ENCODE data around the gene UNC93B1.

UNC93B1 gene

DNA sequence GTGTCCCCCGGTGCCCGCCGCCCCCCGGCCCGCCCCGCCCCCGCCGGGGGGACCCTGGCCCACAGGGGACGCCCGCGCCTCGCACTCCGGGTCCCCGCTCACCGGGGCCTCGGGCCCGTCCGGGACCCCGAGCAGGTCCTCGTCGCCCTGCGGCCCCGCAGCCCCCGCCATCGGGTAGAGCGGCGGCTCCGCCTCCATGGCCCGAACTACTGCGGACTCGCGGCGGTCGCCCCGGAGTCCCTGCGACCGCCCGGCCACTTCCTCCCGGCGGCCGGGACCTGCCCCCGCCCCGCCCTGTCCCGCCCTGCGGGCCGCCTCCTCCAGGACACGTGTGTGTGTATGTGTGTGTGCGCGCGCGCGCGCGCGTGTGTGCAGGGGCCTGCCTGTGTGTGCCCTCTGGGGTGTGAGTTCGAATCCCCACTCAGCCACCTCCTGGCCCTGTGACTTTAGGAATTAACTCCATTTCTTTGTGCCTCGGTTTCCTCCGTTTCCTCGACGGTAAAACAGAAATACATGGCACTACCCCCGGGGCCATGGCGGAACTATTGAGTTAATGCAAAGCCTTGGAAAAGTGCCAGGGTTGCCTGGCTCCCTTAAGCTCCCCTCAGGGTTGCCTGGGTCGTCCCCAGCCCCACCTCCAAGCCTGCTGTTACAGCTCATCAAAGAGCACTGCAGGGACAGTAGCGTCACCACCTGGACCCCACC is at the start of gene UNC93B1:
UNC93B1 (minus strand) TSS at position 252 of the 705 bp plus-strand sequence; CDS start at position 198, 54 bp downstream.
- peak; percentile 94 for DNase-seq (ENCODE audit: extremely low spot score)
- ChIA-PET CTCF (interaction anchor here (0.9 kb wide), 1 partner anchor 10 kb away, joined by 4 read pairs; no protein-coding TSS in a partner anchor), POLR2A (no interaction called here)
- TF ChIP-seq CTCF (IDR thresholded peaks at IDR 0.05; ENCODE audit: control extremely low read depth, extremely low read depth, low read depth, missing control alignments) = no peak

GRCh38 chr11:68053117-68053516 is 49.2 kb upstream of the UNC93B1 start:
- CTCF ChIA-PET = no interaction called here
- no peak for DNase-seq (ENCODE audit: extremely low spot score)

DNA sequence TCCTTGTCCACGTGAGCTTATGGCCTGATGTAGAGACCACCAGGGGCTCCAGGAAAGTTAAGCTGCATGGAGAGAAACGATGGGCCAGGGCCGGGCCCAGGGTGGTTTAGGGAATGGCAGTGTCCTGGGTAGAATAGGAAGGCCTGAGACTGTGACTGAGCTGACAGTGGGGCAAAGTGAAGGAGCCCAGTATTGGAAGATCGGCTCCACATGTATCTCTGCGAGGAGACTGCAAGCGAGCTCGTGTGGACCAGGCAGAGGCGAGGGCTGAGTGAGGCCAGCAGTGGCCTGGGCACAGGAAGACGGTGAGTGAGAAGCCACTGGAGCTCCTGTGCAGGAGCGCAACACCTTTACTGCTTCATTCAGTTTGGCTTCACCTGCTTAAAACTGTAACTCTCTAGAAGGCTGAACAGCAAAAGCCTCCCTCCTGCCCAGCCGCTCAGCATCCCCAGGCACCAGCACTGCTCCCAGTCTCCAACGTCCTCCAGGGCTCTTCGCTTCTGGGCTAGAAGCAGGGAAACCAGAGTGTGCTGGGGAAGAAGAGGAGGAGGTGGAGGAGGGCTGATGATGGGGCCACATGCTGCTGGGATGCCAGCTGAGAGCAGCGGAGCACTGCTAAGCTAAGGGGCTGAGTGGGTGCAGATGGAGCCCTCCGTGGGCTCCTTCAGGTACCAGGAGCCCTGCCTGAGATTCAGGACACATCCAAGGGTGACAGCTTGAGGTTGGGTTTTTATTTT is 48.4 kb upstream of the UNC93B1 start:
- ChIA-PET POLR2A (interaction anchor here (0.6 to 1.9 kb wide), 2 partner anchors 9 to 71 kb away, joined by 4 to 5 read pairs; no protein-coding TSS in a partner anchor), CTCF (interaction anchor here (1.2 to 3.0 kb wide), 2 partner anchors 11 to 14 kb away, joined by 3 to 13 read pairs; partner anchors contain the start of gene TCIRG1)
- no peak for TF ChIP-seq CTCF (IDR thresholded peaks at IDR 0.05; ENCODE audit: control extremely low read depth, extremely low read depth, low read depth, missing control alignments)
- DNase-seq (ENCODE audit: extremely low spot score) = no peak

More at GRCh38 chr11:68053117-68053516, 49.2 kb upstream of the UNC93B1 start:
- POLR2A ChIA-PET = interaction anchor here (0.6 to 1.9 kb wide), 3 partner anchors 9 to 70 kb away, joined by 4 to 5 read pairs (median 5); no protein-coding TSS in a partner anchor
- TF ChIP-seq CTCF (IDR thresholded peaks at IDR 0.05; ENCODE audit: control extremely low read depth, extremely low read depth, low read depth, missing control alignments) = no peak

DNA sequence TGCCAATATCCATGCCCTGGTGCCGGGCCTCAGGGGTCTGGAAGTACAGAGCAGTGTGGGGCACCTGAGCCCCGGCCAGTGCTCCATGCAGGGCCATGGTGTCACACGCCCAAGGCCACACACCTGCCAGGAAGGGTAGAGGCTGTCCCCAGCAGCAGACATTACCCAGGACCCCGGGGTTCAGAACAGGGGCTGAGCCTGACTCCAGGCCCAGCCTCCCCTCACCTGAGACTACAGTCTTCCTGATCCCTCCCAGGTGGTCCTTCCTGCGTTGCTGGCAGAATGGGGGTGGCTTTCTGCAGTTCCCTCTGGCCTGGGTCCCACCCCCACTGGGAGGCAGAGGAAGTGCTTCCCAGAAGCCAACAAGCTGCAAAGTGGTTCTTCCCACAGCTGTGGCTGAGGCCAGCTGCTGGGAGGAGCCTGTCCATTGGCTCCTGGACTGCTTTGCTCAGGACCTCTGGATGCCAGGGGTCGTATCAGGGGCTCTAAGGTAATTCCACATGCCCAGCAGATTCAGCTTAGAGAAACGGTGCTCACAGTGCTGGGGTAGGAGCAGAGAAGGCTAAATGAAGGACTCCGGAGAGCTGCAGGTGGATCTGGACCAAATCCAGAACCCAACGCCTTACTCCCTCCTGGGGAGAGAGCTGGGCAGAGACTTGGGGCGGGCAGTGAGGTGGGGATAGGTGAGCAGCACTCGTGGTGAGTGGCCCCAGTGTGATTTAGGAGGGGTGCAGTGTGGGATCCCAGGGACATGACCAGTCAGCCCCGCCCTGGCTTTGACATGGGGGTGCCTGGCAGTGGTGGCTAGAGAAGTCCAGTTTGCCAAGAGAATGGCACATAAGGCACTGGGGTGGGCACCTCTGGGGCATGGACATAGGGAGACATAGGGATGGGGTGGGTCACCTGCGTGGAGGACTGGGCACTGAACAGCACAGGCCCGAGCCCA is 47.6 kb upstream of the UNC93B1 start:
- TF ChIP-seq CTCF (IDR thresholded peaks at IDR 0.05; ENCODE audit: control extremely low read depth, extremely low read depth, low read depth, missing control alignments) = no peak
- no peak for DNase-seq (ENCODE audit: extremely low spot score)
- ChIA-PET POLR2A (interaction anchor here (0.6 to 1.9 kb wide), 2 partner anchors 8 to 178 kb away, joined by 3 to 5 read pairs; no protein-coding TSS in a partner anchor), CTCF (interaction anchor here (1.2 to 3.0 kb wide), 2 partner anchors 10 to 13 kb away, joined by 3 to 13 read pairs; partner anchors contain the start of gene TCIRG1)

DNA sequence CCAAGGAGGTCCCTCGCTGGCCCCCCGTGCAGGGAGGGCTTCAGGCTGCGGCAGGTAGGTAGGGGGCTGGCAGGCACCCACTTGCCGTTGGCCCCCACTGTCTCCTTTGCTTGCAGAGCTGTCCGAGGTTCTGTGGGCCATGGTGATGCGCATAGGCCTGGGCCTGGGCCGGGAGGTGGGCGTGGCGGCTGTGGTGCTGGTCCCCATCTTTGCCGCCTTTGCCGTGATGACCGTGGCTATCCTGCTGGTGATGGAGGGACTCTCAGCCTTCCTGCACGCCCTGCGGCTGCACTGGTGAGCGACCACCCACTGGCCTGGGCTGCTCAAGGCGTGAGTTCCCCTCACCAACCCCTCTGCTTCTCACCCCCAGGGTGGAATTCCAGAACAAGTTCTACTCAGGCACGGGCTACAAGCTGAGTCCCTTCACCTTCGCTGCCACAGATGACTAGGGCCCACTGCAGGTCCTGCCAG is 46.5 kb upstream of the UNC93B1 start:
- no peak for TF ChIP-seq CTCF (IDR thresholded peaks at IDR 0.05; ENCODE audit: control extremely low read depth, extremely low read depth, low read depth, missing control alignments)
- no peak for DNase-seq (ENCODE audit: extremely low spot score)
- ChIA-PET CTCF (interaction anchor here (3.0 kb wide), 1 partner anchor 9 kb away, joined by 13 read pairs; no protein-coding TSS in a partner anchor), POLR2A (no interaction called here)

Data from GM10248 (cell line).